BLaER1 treated with 17β-estradiol and CSF1 and Interleukin-3, amounts not matched to agents 10 nM and 100 nM (cell line): ENCODE measurements around the gene PLAA.
"Not testable (repeated sequence)": the region's sequence is repeated elsewhere in the genome, so short reads cannot be mapped to it uniquely, and the experiment has no call there.

ENCODE experiments used
- H3K27ac ChIP-seq, 11 experiments: shearing (Covaris generic); formaldehyde crosslinking; 2 replicates each; pipeline ENCODE4 v1.8.1; 2022
- H3K27me3 ChIP-seq, 11 experiments: shearing (Covaris generic); formaldehyde crosslinking; 2 replicates each; pipeline ENCODE4 v1.8.1; 2022
- H3K36me3 ChIP-seq, 11 experiments: shearing (Covaris generic); formaldehyde crosslinking; 2 replicates each; pipeline ENCODE4 v1.8.1; 2022
- H3K4me1 ChIP-seq, 10 experiments: shearing (Covaris generic); formaldehyde crosslinking; 2 replicates each; pipeline ENCODE4 v1.8.1; 2022
- H3K4me2 ChIP-seq, 11 experiments: shearing (Covaris generic); formaldehyde crosslinking; 2 replicates each; pipeline ENCODE4 v1.8.1; 2022
- H3K4me3 ChIP-seq, 10 experiments: shearing (Covaris generic); formaldehyde crosslinking; 2 replicates each; pipeline ENCODE4 v1.8.1; 2022
- H3K9ac ChIP-seq, 11 experiments: shearing (Covaris generic); formaldehyde crosslinking; 2 replicates each; pipeline ENCODE4 v1.8.1; 2022
- H3K9me3 ChIP-seq, 11 experiments: shearing (Covaris generic); formaldehyde crosslinking; replicated peaks in 1 of 11; 2 replicates each; pipeline ENCODE4 v1.8.1; 2022
- H4K20me1 ChIP-seq, 11 experiments: shearing (Covaris generic); formaldehyde crosslinking; 2 replicates each; pipeline ENCODE4 v1.8.1; 2022
- Cebpa-rat ChIP-seq, 11 experiments: shearing (Covaris generic); IDR thresholded peaks; 2 replicates each; pipeline ENCODE4 v1.8.1; 2022

The PLAA gene

GRCh38 chr9:26904671-26905070, 42.4 kb downstream of the PLAA start:
- Histone ChIP-seq H3K4me1 (no peaks in the 10 kb centered on the region), H3K4me3 (no peak overlapping the region), H3K27ac (no peak overlapping the region), H3K9ac (no peak overlapping the region), H4K20me1 (no peaks in the 10 kb centered on the region; a peak in 1 of 22 replicates), H3K4me2 (no peak overlapping the region), H3K9me3 (no peaks in the 10 kb centered on the region), H3K36me3 (peaks cover 49 to 91% (median 67%) of the 10 kb centered on the region in 11 experiments), H3K27me3 (no peaks in the 10 kb centered on the region)
- TF ChIP-seq Cebpa-rat (IDR thresholded peaks at IDR 0.05), result no peak

DNA sequence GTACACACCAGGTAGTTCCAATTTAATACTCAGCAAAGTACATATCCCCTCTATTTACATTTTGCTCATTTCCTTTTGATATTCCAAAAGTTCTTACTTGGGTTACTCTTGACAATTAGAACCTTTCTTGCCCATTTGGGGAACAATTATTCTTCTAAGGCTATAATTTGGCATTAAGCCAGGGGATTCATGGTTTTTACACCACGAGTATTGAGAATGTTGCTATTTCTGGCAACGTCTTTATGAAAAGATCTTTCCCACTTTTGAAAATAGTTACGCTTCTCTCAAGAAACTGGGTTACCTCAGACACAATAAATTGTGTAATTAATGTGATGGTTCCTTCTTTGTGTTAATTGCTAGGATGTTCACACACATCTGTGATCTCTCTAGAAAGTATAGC, 43.0 kb downstream of the PLAA start:
- Histone ChIP-seq H3K9ac (no peak overlapping the region), H3K27ac (no peak overlapping the region), H3K4me2 (no peak overlapping the region), H3K9me3 (no peaks in the 10 kb centered on the region), H3K4me1 (no peaks in the 10 kb centered on the region), H3K27me3 (no peaks in the 10 kb centered on the region), H3K36me3 (peaks cover 45 to 86% (median 62%) of the 10 kb centered on the region in 11 experiments), H4K20me1 (no peaks in the 10 kb centered on the region; a peak in 1 of 22 replicates), H3K4me3 (no peak overlapping the region)
- TF ChIP-seq Cebpa-rat (IDR thresholded peaks at IDR 0.05), result no peak

DNA sequence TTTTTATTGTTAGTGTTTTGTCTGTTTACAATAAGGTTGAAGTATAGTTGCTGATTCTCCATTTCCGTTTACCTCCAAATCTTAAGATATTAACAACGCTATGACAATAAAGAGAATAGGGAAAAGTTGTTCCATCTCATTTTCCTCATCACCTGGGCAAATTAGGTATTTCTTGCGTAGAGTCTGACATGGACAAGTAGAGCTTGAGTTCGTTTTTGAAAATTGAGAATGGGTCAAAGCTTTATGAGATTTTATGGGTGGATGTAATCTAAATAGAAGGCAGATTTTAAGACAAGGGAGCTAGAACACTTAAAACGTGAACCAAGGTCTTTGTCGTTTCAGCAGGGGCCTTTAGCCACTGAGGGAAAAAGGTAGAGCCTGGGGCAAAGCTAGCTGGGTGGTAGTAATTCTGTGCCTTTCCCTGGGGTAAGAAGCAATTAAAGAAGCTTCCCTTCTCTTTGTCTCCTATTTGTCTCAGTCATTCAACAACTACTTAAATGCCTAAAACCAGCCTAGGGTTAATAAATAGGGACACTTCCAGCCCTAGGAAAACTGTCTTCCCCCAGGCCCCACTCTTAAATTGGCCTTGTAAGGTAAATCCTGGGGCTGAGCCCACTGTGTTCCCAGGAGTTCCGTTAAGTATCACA, 53.9 kb downstream of the PLAA start:
- H3K36me3 ChIP-seq, result 0 out of 22 replicates have a peak, but pooled peaks cover 0 to 2% (median 0%) of the 10 kb centered on the region in 11 experiments
- peaks cover 0 to 9% (median 0%) of the 10 kb centered on the region in 11 experiments; a peak in 6 of 22 replicates for H3K9me3 ChIP-seq
- H4K20me1 ChIP-seq, result peaks cover 0 to 17% (median 0%) of the 10 kb centered on the region in 11 experiments; a peak in 8 of 22 replicates
- peak overlapping the region; percentile 81 to 98 (median 92) for H3K4me3 ChIP-seq
- H3K4me2 ChIP-seq, result peak overlapping the region; percentile 61 to 88 (median 76)
- no peaks in the 10 kb centered on the region for H3K27me3 ChIP-seq
- peaks cover 17 to 39% (median 32%) of the 10 kb centered on the region in 10 experiments for H3K4me1 ChIP-seq
- H3K27ac ChIP-seq, result peak overlapping the region; percentile 81 to 97 (median 91)
- TF ChIP-seq Cebpa-rat (IDR thresholded peaks at IDR 0.05), result no peak
- H3K9ac ChIP-seq, result peak overlapping the region; percentile 85 to 95 (median 88)

GRCh38 chr9:26892251-26893029, 54.6 kb downstream of the PLAA start, which contains the start of gene CAAP1:
Gene CAAP1 (minus strand): TSS chr9:26892802. CDS start chr9:26892715, 87 bp downstream.
- H3K27ac ChIP-seq, result peak within 1 kb of the TSS; percentile 81 to 97 (median 91)
- peaks cover 20 to 43% (median 34%) of the 10 kb centered on the region in 10 experiments for H3K4me1 ChIP-seq
- peaks cover 0 to 17% (median 0%) of the 10 kb centered on the region in 11 experiments; a peak in 8 of 22 replicates for H4K20me1 ChIP-seq
- no peaks in the 10 kb centered on the region for H3K27me3 ChIP-seq
- H3K9me3 ChIP-seq, result peaks cover 0 to 9% (median 0%) of the 10 kb centered on the region in 11 experiments; a peak in 6 of 22 replicates
- peak within 1 kb of the TSS; percentile 67 to 88 (median 83) for H3K4me2 ChIP-seq
- TF ChIP-seq Cebpa-rat (IDR thresholded peaks at IDR 0.05), result no peak
- H3K9ac ChIP-seq, result peak within 1 kb of the TSS; percentile 85 to 95 (median 88)
- 0 out of 22 replicates have a peak, but pooled peaks cover 0 to 5% (median 0%) of the 10 kb centered on the region in 11 experiments for H3K36me3 ChIP-seq
- H3K4me3 ChIP-seq, result peak within 1 kb of the TSS; percentile 81 to 98 (median 92)

DNA sequence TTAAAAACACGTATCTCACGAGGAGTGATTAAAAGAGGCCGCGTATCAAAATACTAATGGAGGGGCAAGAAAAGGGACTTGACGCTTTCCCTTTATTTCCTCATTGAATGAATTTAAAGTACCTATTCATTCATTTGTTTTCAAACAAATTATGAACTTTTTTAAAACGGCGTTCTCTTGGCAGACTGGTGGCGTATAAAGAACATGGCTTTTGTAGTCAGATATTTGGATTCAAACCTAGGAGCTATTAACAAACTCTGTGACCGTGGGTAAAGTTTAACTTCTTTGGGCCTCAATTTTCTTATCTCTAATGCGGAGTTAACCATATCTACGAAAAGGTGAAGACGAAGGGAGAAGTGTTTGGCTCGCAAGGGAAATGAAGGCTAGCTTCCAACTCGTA, 55.3 kb downstream of the PLAA start:
- Histone ChIP-seq H3K9me3 (peaks cover 0 to 9% (median 0%) of the 10 kb centered on the region in 11 experiments; a peak in 6 of 22 replicates), H3K4me3 (peak overlapping the region; percentile 81 to 98 (median 92)), H3K27ac (peak overlapping the region; percentile 81 to 97 (median 91)), H3K36me3 (peaks cover 3 to 11% (median 6%) of the 10 kb centered on the region in 11 experiments; a peak in 18 of 22 replicates), H3K4me2 (peak overlapping the region; percentile 67 to 88 (median 83)), H3K9ac (peak overlapping the region; percentile 85 to 95 (median 88)), H4K20me1 (peaks cover 0 to 17% (median 0%) of the 10 kb centered on the region in 11 experiments; a peak in 8 of 22 replicates), H3K4me1 (peaks cover 20 to 43% (median 34%) of the 10 kb centered on the region in 10 experiments), H3K27me3 (no peaks in the 10 kb centered on the region)
- TF ChIP-seq Cebpa-rat (IDR thresholded peaks at IDR 0.05), result no peak

GRCh38 chr9:26888271-26888670, 58.8 kb downstream of the PLAA start:
- no peak overlapping the region for H3K9ac ChIP-seq
- H3K9me3 ChIP-seq, result peaks cover 3 to 13% (median 8%) of the 10 kb centered on the region in 11 experiments
- peaks cover 19 to 41% (median 32%) of the 10 kb centered on the region in 11 experiments for H3K36me3 ChIP-seq
- no peak overlapping the region; a peak in 1 of 20 replicates for H3K4me3 ChIP-seq
- H3K4me1 ChIP-seq, result peaks cover 18 to 41% (median 31%) of the 10 kb centered on the region in 10 experiments
- peak overlapping the region in 2 of 11 experiments; percentile 1 to 7; a peak in 1 of 22 replicates for H3K27ac ChIP-seq
- no peaks in the 10 kb centered on the region for H3K27me3 ChIP-seq
- peaks cover 0 to 17% (median 0%) of the 10 kb centered on the region in 11 experiments; a peak in 8 of 22 replicates for H4K20me1 ChIP-seq
- TF ChIP-seq Cebpa-rat (IDR thresholded peaks at IDR 0.05), result no peak
- peak overlapping the region in 10 of 11 experiments; percentile 0 to 87 (median 16); a peak in 11 of 22 replicates for H3K4me2 ChIP-seq

DNA sequence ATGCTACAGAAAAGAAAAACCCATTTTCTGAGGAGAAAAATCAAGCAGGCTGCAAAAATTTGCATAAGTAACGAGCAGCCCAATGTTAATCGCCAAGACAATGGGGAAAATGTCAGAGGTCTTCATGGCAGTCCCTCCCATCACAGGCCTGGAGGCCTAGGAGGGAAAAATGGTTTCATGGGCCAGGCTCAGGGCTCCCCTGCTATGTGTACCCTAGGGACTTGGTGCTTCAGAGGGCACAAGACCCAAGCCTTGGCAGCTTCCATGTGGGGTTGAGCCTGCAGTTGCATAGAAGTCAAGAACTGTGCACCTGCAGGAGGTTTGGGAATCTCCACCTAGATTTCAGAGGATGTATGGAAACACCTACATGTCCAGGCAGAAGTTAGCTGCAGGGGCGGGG, 64.9 kb downstream of the PLAA start:
- Histone ChIP-seq H4K20me1 (no peaks in the 10 kb centered on the region; a peak in 1 of 22 replicates), H3K4me3 (peak overlapping the region in 5 of 10 experiments; percentile 2 to 31 (median 21); a peak in 5 of 20 replicates), H3K9me3 (peaks cover 26 to 48% (median 41%) of the 10 kb centered on the region in 11 experiments), H3K4me1 (no peaks in the 10 kb centered on the region), H3K9ac (no peak overlapping the region), H3K27ac (no peak overlapping the region), H3K27me3 (no peaks in the 10 kb centered on the region), H3K36me3 (peaks cover 71 to 97% (median 84%) of the 10 kb centered on the region in 11 experiments), H3K4me2 (no peak overlapping the region)
- TF ChIP-seq Cebpa-rat (IDR thresholded peaks at IDR 0.05), result no peak

DNA sequence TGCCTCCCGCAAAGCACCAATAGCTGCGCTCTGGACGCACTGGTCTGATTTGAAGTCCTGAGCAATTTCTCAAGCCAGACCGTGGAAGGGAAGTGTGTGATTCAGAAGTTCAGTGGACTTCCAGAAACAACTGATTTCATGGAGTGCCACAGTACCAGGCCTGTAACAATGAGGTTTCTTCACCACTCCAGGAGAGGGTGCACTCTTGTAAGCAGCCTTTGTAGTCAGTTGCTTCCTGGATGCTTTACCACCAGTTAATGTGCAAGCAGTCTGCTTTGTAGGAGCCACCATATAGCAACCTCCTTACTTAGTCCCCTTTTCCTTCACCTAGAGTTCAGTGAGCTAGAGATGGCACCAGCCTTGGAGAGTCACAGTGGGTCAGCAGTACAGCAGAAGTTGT, 66.8 kb downstream of the PLAA start:
- Histone ChIP-seq H3K9me3 (peaks cover 26 to 48% (median 41%) of the 10 kb centered on the region in 11 experiments), H3K27ac (no peak overlapping the region), H4K20me1 (no peaks in the 10 kb centered on the region), H3K4me1 (no peaks in the 10 kb centered on the region), H3K27me3 (no peaks in the 10 kb centered on the region), H3K36me3 (peaks cover 73 to 88% (median 81%) of the 10 kb centered on the region in 11 experiments), H3K4me2 (no peak overlapping the region), H3K4me3 (no peak overlapping the region), H3K9ac (no peak overlapping the region)
- no peak for TF ChIP-seq Cebpa-rat (IDR thresholded peaks at IDR 0.05)

DNA sequence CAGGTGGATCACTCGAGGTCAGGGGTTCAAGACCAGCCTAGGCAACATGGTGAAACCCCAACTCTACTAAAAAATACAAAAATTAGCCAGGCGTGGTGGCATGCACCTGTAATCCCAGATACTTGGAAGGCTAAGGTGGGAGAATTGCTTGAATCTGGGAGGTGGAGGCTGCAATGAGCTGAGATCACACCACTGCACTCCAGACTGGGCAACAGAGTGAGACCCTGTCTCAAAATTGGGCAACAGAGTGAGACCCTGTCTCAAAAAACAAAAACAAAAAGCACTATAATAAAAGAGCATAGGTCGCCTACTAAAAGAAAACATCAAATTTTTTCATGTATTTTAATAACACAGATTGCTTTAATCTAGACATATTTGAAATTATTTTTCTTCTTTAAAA, 71.9 kb downstream of the PLAA start:
- not testable (repeated sequence) for H3K4me2 ChIP-seq, H3K4me3 ChIP-seq, H3K27ac ChIP-seq, H3K27me3 ChIP-seq, H4K20me1 ChIP-seq, H3K4me1 ChIP-seq, H3K9ac ChIP-seq
- Histone ChIP-seq H3K9me3 (peaks cover 0 to 11% (median 8%) of the 10 kb centered on the region in 11 experiments; a peak in 13 of 22 replicates), H3K36me3 (peaks cover 24 to 51% (median 41%) of the 10 kb centered on the region in 11 experiments)
